Epidermal melanocyte (primary cell): ENCODE results near the gene COX20.

ENCODE experiments used
- DNase-seq: peaks from one replicate; pipeline ENCODE4 v3.0.0; 2011; ENCODE audit warnings: low spot score; ENCODE audit not compliant: insufficient read length

The COX20 gene

GRCh38 chr1:244874974-244875579 lies 39.6 kb downstream of the COX20 start:
- DNase-seq: no peak

GRCh38 chr1:244876228-244876910 lies 40.9 kb downstream of the COX20 start:
- DNase-seq: no peak

GRCh38 chr1:244878681-244879080 lies 43.2 kb downstream of the COX20 start:
- no peak for DNase-seq

GRCh38 chr1:244881552-244882280 lies 46.3 kb downstream of the COX20 start:
- no peak for DNase-seq

GRCh38 chr1:244887281-244887680 lies 51.8 kb downstream of the COX20 start:
- DNase-seq: no peak

- no peak for DNase-seq
Measured at GRCh38 chr1:244893836-244894235, 58.4 kb downstream of the COX20 start.
